H1 (cell line): ENCODE measurements around the gene BTNL8. TPM values are rescaled to one million over a fixed set of nuclear protein-coding genes. Genes with fewer than 3 reads are reported as not detected.

Experiments used
- CBX5 ChIP-seq: fragments of 300-800, 300-1000 bp; sonication (generic); IDR thresholded peaks from 2 replicates; pipeline ENCODE4 v1.7.1; 2016; ENCODE audit warnings: antibody characterized with exemption, low read length, low read depth
- EGR1 ChIP-seq: IDR thresholded peaks from 2 replicates; pipeline ENCODE4 v1.6.1; 2011; ENCODE audit warnings: low read depth, low read length, borderline replicate concordance
- SIX5 ChIP-seq: IDR thresholded peaks from 2 replicates; pipeline ENCODE4 v1.6.1; 2011; ENCODE audit warnings: mild to moderate bottlenecking, low read depth, low read length
- SP4 ChIP-seq: IDR thresholded peaks from 2 replicates; pipeline ENCODE4 v1.6.1; 2012; ENCODE audit warnings: low read length, inconsistent platforms
- polyA plus RNA-seq, 7 experiments: library from polyadenylated mRNA; depleted of rRNA in 3 of 7; stranded (reverse) in 5 of 7; unstranded in 2 of 7; fragments of >200 nt in 5 of 7; fragments of 200-250 nt in 2 of 7; gene quantifications; 1 replicate in 5 of 7; 2 replicates in 1 of 7; 4 replicates in 1 of 7; pipeline versions ENCODE4 v1.2.1 to v1.2.3, GENCODE V29; 2011 to 2013; ENCODE audit warnings: missing spikeins in 2 of 7, mixed read lengths in 2 of 7
- total RNA-seq: library from RNA; stranded (reverse); fragmentation: NEBNext Ultra II Directional; extraction: Animal tissue kit (Norgen Biotek cat#: 25700); gene quantifications from 2 replicates; pipeline ENCODE4 v1.2.1, GENCODE V29; 2021
- TF ChIP-seq, protein P1 (sequence below): IDR thresholded peaks from 2 replicates; pipeline ENCODE4 v1.6.1; 2011; ENCODE audit warnings: low read depth, mild to moderate bottlenecking, low read length; ENCODE audit not compliant: insufficient read depth
- TF ChIP-seq, protein P2 (sequence below): IDR thresholded peaks from 2 replicates; pipeline ENCODE4 v1.6.1; 2012; ENCODE audit warnings: inconsistent platforms
- TF ChIP-seq, protein P3 (sequence below), 3 experiments: IDR thresholded peaks; 1 replicate in 2 of 3; 2 replicates in 1 of 3; pipeline versions ENCODE4 v1.5.1 to v1.6.1; 2011; ENCODE audit warnings: low read length in 3 of 3, mild to moderate bottlenecking in 3 of 3, inconsistent platforms in 2 of 3, low read depth in 1 of 3, moderate library complexity in 1 of 3; ENCODE audit not compliant: insufficient read depth in 1 of 3; ENCODE audit errors: control extremely low read depth in 1 of 3

BTNL8 gene
- total and polyA plus RNA-seq, 2 of the 8 experiments (the other 6 are each of a cell fraction or from before 2014, with no cell fraction given), result 0.32 to 0.48 TPM

DNA sequence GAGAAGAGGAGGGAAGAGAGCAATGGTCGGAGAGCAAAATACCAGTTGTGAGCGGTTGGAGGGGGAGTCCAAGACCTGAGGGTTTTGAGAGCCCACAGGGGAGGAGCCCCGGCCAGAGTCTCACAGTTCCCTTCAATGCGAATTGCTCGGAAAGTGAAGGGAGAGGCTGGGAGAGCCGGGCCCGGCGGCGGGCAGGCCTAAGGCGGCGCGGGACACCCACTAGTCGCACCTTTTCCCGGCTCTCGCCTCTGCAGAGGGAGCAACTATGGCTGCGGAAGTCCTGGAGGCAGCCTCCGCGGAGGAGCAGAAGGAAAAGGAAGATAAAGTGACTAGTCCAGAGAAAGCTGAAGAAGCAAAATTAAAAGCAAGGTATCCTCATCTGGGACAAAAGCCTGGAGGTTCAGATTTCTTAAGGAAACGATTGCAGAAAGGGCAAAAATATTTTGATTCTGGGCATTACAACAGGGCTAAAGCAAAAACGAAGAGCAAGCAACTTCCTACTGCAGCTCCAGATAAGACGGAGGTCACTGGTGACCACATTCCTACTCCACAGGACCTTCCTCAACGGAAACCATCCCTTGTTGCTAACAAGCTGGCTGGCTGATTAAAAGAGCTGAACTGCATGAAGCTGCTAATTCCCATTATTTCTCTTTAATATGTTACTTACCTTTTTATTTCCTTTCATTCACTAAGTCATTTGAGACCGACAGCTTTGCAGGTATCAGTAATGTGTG lies 83.2 kb downstream of the BTNL8 start (continued):
- TF ChIP-seq, protein P1, sequence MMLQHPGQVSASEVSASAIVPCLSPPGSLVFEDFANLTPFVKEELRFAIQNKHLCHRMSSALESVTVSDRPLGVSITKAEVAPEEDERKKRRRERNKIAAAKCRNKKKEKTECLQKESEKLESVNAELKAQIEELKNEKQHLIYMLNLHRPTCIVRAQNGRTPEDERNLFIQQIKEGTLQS, result no peak
- TF ChIP-seq, protein P2, sequence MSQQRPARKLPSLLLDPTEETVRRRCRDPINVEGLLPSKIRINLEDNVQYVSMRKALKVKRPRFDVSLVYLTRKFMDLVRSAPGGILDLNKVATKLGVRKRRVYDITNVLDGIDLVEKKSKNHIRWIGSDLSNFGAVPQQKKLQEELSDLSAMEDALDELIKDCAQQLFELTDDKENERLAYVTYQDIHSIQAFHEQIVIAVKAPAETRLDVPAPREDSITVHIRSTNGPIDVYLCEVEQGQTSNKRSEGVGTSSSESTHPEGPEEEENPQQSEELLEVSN, result no peak
- TF ChIP-seq EGR1, result no peak
- no peak for TF ChIP-seq CBX5
- TF ChIP-seq SIX5, result no peak
- TF ChIP-seq, protein P3, sequence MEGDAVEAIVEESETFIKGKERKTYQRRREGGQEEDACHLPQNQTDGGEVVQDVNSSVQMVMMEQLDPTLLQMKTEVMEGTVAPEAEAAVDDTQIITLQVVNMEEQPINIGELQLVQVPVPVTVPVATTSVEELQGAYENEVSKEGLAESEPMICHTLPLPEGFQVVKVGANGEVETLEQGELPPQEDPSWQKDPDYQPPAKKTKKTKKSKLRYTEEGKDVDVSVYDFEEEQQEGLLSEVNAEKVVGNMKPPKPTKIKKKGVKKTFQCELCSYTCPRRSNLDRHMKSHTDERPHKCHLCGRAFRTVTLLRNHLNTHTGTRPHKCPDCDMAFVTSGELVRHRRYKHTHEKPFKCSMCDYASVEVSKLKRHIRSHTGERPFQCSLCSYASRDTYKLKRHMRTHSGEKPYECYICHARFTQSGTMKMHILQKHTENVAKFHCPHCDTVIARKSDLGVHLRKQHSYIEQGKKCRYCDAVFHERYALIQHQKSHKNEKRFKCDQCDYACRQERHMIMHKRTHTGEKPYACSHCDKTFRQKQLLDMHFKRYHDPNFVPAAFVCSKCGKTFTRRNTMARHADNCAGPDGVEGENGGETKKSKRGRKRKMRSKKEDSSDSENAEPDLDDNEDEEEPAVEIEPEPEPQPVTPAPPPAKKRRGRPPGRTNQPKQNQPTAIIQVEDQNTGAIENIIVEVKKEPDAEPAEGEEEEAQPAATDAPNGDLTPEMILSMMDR (IDR thresholded peaks at IDR 0.05; ENCODE audit: control extremely low read depth in 1 of 3, insufficient read depth in 1 of 3, low read depth in 1 of 3, low read length in 3 of 3), result no peak
- no peak for TF ChIP-seq SP4
